PC-9 (cell line): ENCODE measurements around the gene AVEN.

ENCODE experiments used
- CTCF ChIP-seq: fragments of 200-600 bp; sonication (generic); conservative IDR thresholded peaks from 2 replicates; pipeline ENCODE4 v1.6.1; 2017; ENCODE audit warnings: mixed run types, antibody characterized with exemption, mild to moderate bottlenecking, moderate library complexity
- EZH2 ChIP-seq: fragments of 200-600 bp; sonication (generic); IDR thresholded peaks from 2 replicates; pipeline ENCODE4 v1.8.0; 2017; ENCODE audit warnings: antibody characterized with exemption, low read depth

- TF ChIP-seq CTCF (no peak), EZH2 (no peak)
These were observed 150.8 kb downstream of the AVEN start for GRCh38 chr15:33888176-33888575.
